Measurements from ENCODE around the gene PLCL1.

GRCh38 chr2:197934261-197934933 lies 130.0 kb downstream of the PLCL1 start:
- TF ChIP-seq CTCF (IDR thresholded peaks at IDR 0.05): no peak
- TF ChIP-seq POLR2A (IDR thresholded peaks at IDR 0.05): no peak
- no peak for TF ChIP-seq EP300 (IDR thresholded peaks at IDR 0.05)
